Endothelial cell (in vitro differentiated cells): ENCODE results near the gene MIP. TPM values are rescaled to one million over a fixed set of nuclear protein-coding genes. Genes with fewer than 3 reads are reported as not detected.
"Not testable (repeated sequence)": the region's sequence is repeated elsewhere in the genome, so short reads cannot be mapped to it uniquely, and the experiment has no call there.

Experiments
- DNase-seq: peaks from one replicate; pipeline ENCODE4 v3.0.0; 2021; ENCODE audit warnings: low spot score
- H3K27ac Mint-ChIP-seq: one replicate; pipeline ENCODE4 v1.8.0; 2021; ENCODE audit warnings: mixed read lengths, inconsistent platforms; ENCODE audit not compliant: unreplicated experiment
- H3K27me3 Mint-ChIP-seq: one replicate; pipeline ENCODE4 v1.8.0; 2021; ENCODE audit warnings: mild to moderate bottlenecking, moderate library complexity, mixed read lengths, inconsistent platforms; ENCODE audit not compliant: unreplicated experiment
- H3K36me3 Mint-ChIP-seq: one replicate; pipeline ENCODE4 v1.8.0; 2021; ENCODE audit warnings: mild to moderate bottlenecking, low read depth, mixed read lengths, inconsistent platforms; ENCODE audit not compliant: unreplicated experiment
- H3K4me1 Mint-ChIP-seq: one replicate; pipeline ENCODE4 v1.8.0; 2021; ENCODE audit warnings: mild to moderate bottlenecking, mixed read lengths, inconsistent platforms; ENCODE audit not compliant: unreplicated experiment
- H3K4me3 Mint-ChIP-seq: one replicate; pipeline ENCODE4 v1.8.0; 2021; ENCODE audit warnings: mild to moderate bottlenecking, mixed read lengths, inconsistent platforms; ENCODE audit not compliant: unreplicated experiment
- H3K9me3 Mint-ChIP-seq: one replicate; pipeline ENCODE4 v1.8.0; 2021; ENCODE audit warnings: mixed read lengths, inconsistent platforms; ENCODE audit not compliant: unreplicated experiment
- CTCF ChIP-seq: fragments of 200-600 bp; sonication (generic); IDR thresholded peaks from one replicate; pipeline ENCODE4 v1.5.0; 2021; ENCODE audit warnings: antibody characterized with exemption; ENCODE audit not compliant: unreplicated experiment
- total RNA-seq: library from RNA; stranded (reverse); fragmentation: NEBNext Ultra II Directional; extraction: Animal tissue kit (Norgen Biotek cat#: 25700); gene quantifications from one replicate; pipeline ENCODE4 v1.2.1, GENCODE V29; 2021; ENCODE audit not compliant: unreplicated experiment

Gene MIP
- total RNA-seq, 1 donor from 2014 or later: 0.10 TPM

GRCh38 chr12:56414401-56414800 lies 40.1 kb downstream of the MIP start:
- H3K9me3 Mint-ChIP-seq: no peaks in the 10 kb centered on the region
- no peaks in the 10 kb centered on the region for H3K4me1 Mint-ChIP-seq
- no peak for TF ChIP-seq CTCF
- H3K27ac Mint-ChIP-seq: peak overlapping the region; percentile 16
- H3K4me3 Mint-ChIP-seq: peak overlapping the region; percentile 49
- DNase-seq: no peak
- peaks cover 21% of the 10 kb centered on the region for H3K36me3 Mint-ChIP-seq
- H3K27me3 Mint-ChIP-seq: no peaks in the 10 kb centered on the region

- Mint-ChIP-seq H3K4me3 (no peak overlapping the region), H3K27ac (no peak overlapping the region), H3K9me3 (no peaks in the 10 kb centered on the region), H3K36me3 (peaks cover 21% of the 10 kb centered on the region), H3K27me3 (no peaks in the 10 kb centered on the region), H3K4me1 (no peaks in the 10 kb centered on the region)
- DNase-seq: no peak
- TF ChIP-seq CTCF: no peak
These were observed 41.1 kb downstream of the MIP start for GRCh38 chr12:56413392-56413791.

- Mint-ChIP-seq H3K27me3 (no peaks in the 10 kb centered on the region), H3K4me3 (no peak overlapping the region), H3K27ac (no peak overlapping the region), H3K9me3 (no peaks in the 10 kb centered on the region), H3K36me3 (peaks cover 11% of the 10 kb centered on the region), H3K4me1 (no peaks in the 10 kb centered on the region)
- TF ChIP-seq CTCF: no peak
- no peak for DNase-seq
These were observed 42.4 kb downstream of the MIP start for GRCh38 chr12:56411781-56412639.

GRCh38 chr12:56410768-56411167 lies 43.7 kb downstream of the MIP start:
- H3K4me1 Mint-ChIP-seq: no peaks in the 10 kb centered on the region
- H3K27ac Mint-ChIP-seq: no peak overlapping the region
- no peak overlapping the region for H3K4me3 Mint-ChIP-seq
- no peak for DNase-seq
- H3K36me3 Mint-ChIP-seq: peaks cover 5% of the 10 kb centered on the region
- H3K27me3 Mint-ChIP-seq: no peaks in the 10 kb centered on the region
- no peak for TF ChIP-seq CTCF
- H3K9me3 Mint-ChIP-seq: no peaks in the 10 kb centered on the region

GRCh38 chr12:56408799-56409417 lies 45.5 kb downstream of the MIP start:
- no peak for TF ChIP-seq CTCF
- DNase-seq: no peak
- H3K9me3 Mint-ChIP-seq: no peaks in the 10 kb centered on the region
- H3K27ac Mint-ChIP-seq: no peak overlapping the region
- H3K4me3 Mint-ChIP-seq: no peak overlapping the region
- no peaks in the 10 kb centered on the region for H3K27me3 Mint-ChIP-seq
- no peaks in the 10 kb centered on the region for H3K4me1 Mint-ChIP-seq
- H3K36me3 Mint-ChIP-seq: no peaks in the 10 kb centered on the region

GRCh38 chr12:56404227-56404626 lies 50.2 kb downstream of the MIP start:
- H3K27ac Mint-ChIP-seq, H3K4me3 Mint-ChIP-seq, H3K27me3 Mint-ChIP-seq, H3K9me3 Mint-ChIP-seq, H3K36me3 Mint-ChIP-seq, H3K4me1 Mint-ChIP-seq, DNase-seq: not testable (repeated sequence)

GRCh38 chr12:56401612-56402011 lies 52.8 kb downstream of the MIP start:
- not testable (repeated sequence) for H3K4me1 Mint-ChIP-seq, H3K36me3 Mint-ChIP-seq, H3K27ac Mint-ChIP-seq, H3K27me3 Mint-ChIP-seq, H3K9me3 Mint-ChIP-seq, DNase-seq, H3K4me3 Mint-ChIP-seq
